SK-N-SH (cell line): Measurements from ENCODE around the gene ZNF816. TPM values are rescaled to one million over a fixed set of nuclear protein-coding genes. Genes with fewer than 3 reads are reported as not detected.

Experiments used
- CTCF ChIA-PET: fragments of 300-600, 350-600 bp; formaldehyde crosslinking; extraction: SDS; loops from one replicate; lab custom pipeline; 2021; lab: Yijun Ruan, JAX
- POLR2A ChIA-PET: fragments of 350-600 bp; sonication (Branson Sonifier 250); formaldehyde crosslinking; extraction: SDS; loops from one replicate; lab custom pipeline; 2020; ENCODE audit warnings: antibody characterized with exemption, inconsistent platforms; lab: Yijun Ruan, JAX
- DNase-seq: peaks from one replicate; pipeline ENCODE4 v3.0.0; 2012
- H2AFZ ChIP-seq: fragments of 200-600 bp; sonication (generic); 2 replicates; pipeline ENCODE4 v1.8.1; 2016; ENCODE audit warnings: antibody characterized with exemption, mild to moderate bottlenecking, low read depth
- H3F3A ChIP-seq: fragments of 200-600 bp; sonication (generic); replicated peaks from 2 replicates; pipeline ENCODE3; 2016; ENCODE audit warnings: antibody characterized with exemption, mild to moderate bottlenecking; ENCODE audit not compliant: insufficient read depth
- H3K27ac ChIP-seq, 2 experiments: fragments of 200-500 bp in 1 of 2; fragments of 200-600 bp in 1 of 2; sonication (Bioruptor generic) in 1 of 2; sonication (generic), shearing (Covaris generic) in 1 of 2; 2 replicates each; pipeline versions ENCODE4 v1.5.1 to v1.6.1; 2014 to 2016; ENCODE audit warnings: low read depth in 2 of 2, inconsistent platforms in 1 of 2, low read length in 1 of 2, mild to moderate bottlenecking in 1 of 2, mixed read lengths in 1 of 2
- H3K27me3 ChIP-seq: fragments of 200-600 bp; sonication (generic), shearing (Covaris generic); 2 replicates; pipeline ENCODE4 v1.6.1; 2016; ENCODE audit warnings: mixed run types; ENCODE audit not compliant: insufficient read depth
- H3K36me3 ChIP-seq, 2 experiments: fragments of 200-500 bp in 1 of 2; fragments of 200-600 bp in 1 of 2; sonication (Bioruptor generic) in 1 of 2; sonication (generic) in 1 of 2; replicated peaks in 1 of 2; 2 replicates each; pipeline versions ENCODE3 to v1.5.1; 2014 to 2016; ENCODE audit warnings: low read length in 1 of 2, mild to moderate bottlenecking in 1 of 2; ENCODE audit not compliant: insufficient read depth in 2 of 2, control insufficient read depth in 1 of 2
- H3K4me1 ChIP-seq, 2 experiments: fragments of 200-500 bp in 1 of 2; fragments of 200-600 bp in 1 of 2; sonication (Bioruptor generic) in 1 of 2; sonication (generic), shearing (Covaris generic) in 1 of 2; 2 replicates each; pipeline versions ENCODE4 v1.5.1 to v1.6.1; 2014 to 2016; ENCODE audit warnings: low read depth in 1 of 2, low read length in 1 of 2, mixed run types in 1 of 2; ENCODE audit not compliant: insufficient read depth in 2 of 2, control insufficient read depth in 1 of 2
- H3K4me2 ChIP-seq: fragments of 200-600 bp; sonication (generic), shearing (Covaris generic); 2 replicates; pipeline ENCODE4 v1.6.1; 2017; ENCODE audit warnings: mixed run types
- H3K4me3 ChIP-seq, 2 experiments: fragments of 200-500 bp in 1 of 2; fragments of 200-600 bp in 1 of 2; sonication (Bioruptor generic) in 1 of 2; sonication (generic), shearing (Covaris generic) in 1 of 2; 2 replicates each; pipeline versions ENCODE4 v1.5.1 to v1.8.1; 2014 to 2016; ENCODE audit warnings: low read depth in 2 of 2, inconsistent platforms in 1 of 2, low read length in 1 of 2, mild to moderate bottlenecking in 1 of 2, mixed read lengths in 1 of 2, moderate library complexity in 1 of 2
- H3K79me2 ChIP-seq: fragments of 200-600 bp; sonication (generic); 2 replicates; pipeline ENCODE4 v1.8.1; 2017; ENCODE audit warnings: mild to moderate bottlenecking; ENCODE audit not compliant: insufficient read depth
- H3K9ac ChIP-seq: fragments of 200-600 bp; sonication (generic); 2 replicates; pipeline ENCODE4 v1.6.1; 2017; ENCODE audit warnings: mixed run types
- H3K9me2 ChIP-seq: fragments of 200-600 bp; sonication (generic); 2 replicates; pipeline ENCODE4 v1.6.1; 2017; ENCODE audit warnings: mixed run types
- H3K9me3 ChIP-seq: fragments of 200-600 bp; sonication (generic); 2 replicates; pipeline ENCODE4 v1.6.1; 2017; ENCODE audit warnings: mixed run types, mild to moderate bottlenecking, moderate library complexity
- H4K20me1 ChIP-seq: fragments of 200-600 bp; sonication (generic); 2 replicates; pipeline ENCODE4 v1.6.1; 2017; ENCODE audit warnings: mild to moderate bottlenecking, mixed run types; ENCODE audit not compliant: insufficient read depth
- CTCF ChIP-seq: fragments of 200-600 bp; sonication (generic); IDR thresholded peaks from 2 replicates; pipeline ENCODE4 v1.6.1; 2017; ENCODE audit warnings: antibody characterized with exemption, mild to moderate bottlenecking, moderate library complexity
- FOXM1 ChIP-seq: IDR thresholded peaks from 2 replicates; pipeline ENCODE4 v1.4.0; 2012; ENCODE audit warnings: low read depth, mild to moderate bottlenecking
- GATA2 ChIP-seq: sonication (generic); formaldehyde crosslinking; IDR thresholded peaks from 2 replicates; pipeline ENCODE4 v1.5.0; 2020; ENCODE audit warnings: mild to moderate bottlenecking, missing genetic modification reagents
- MEF2A ChIP-seq: IDR thresholded peaks from 2 replicates; pipeline ENCODE4 v1.4.0; 2012; ENCODE audit warnings: low read depth, borderline replicate concordance
- MXI1 ChIP-seq: IDR thresholded peaks from 2 replicates; pipeline ENCODE4 v1.6.1; 2012; ENCODE audit warnings: mild to moderate bottlenecking, low read depth, low read length, improper control_type of control experiment
- REST ChIP-seq: IDR thresholded peaks from 2 replicates; pipeline ENCODE4 v1.6.1; 2012; ENCODE audit warnings: mild to moderate bottlenecking, low read depth, low read length, moderate library complexity
- TCF12 ChIP-seq: IDR thresholded peaks from 2 replicates; pipeline ENCODE4 v1.4.0; 2012
- TEAD4 ChIP-seq: IDR thresholded peaks from 2 replicates; pipeline ENCODE4 v1.4.0; 2012; ENCODE audit warnings: mild to moderate bottlenecking, borderline replicate concordance; ENCODE audit not compliant: insufficient read depth
- whole genome bisulfite sequencing: methylation state at CpG from one replicate; pipeline ENCODE4 v1.1.6; 2017; ENCODE audit warnings: low lambda C conversion rate; 5-methylcytosine and 5-hydroxymethylcytosine counted together
- polyA plus RNA-seq, 3 experiments: library from polyadenylated mRNA; depleted of rRNA; stranded (reverse); fragments of >200 nt; gene quantifications; 2 replicates each; pipeline ENCODE4 v1.2.3, GENCODE V29; 2012

Gene ZNF816
- polyA plus RNA-seq, 1 of the 3 experiments (the other 2 are of a cell fraction): 1.8 TPM

GRCh38 chr19:52962394-52963246 lies at the start of gene ZNF816 (continued):
- no peak for TF ChIP-seq REST
- TF ChIP-seq TCF12: no peak
- TF ChIP-seq CTCF: no peak
- TF ChIP-seq MXI1: peak; percentile 95
- TF ChIP-seq GATA2 (CRISPR knock-in tag): no peak
- TF ChIP-seq MEF2A: no peak
- no peak for TF ChIP-seq TEAD4

- H3K36me3 ChIP-seq: no peaks in the 10 kb centered on the region
- TF ChIP-seq FOXM1: no peak
- TF ChIP-seq, all 33 proteins: peak for 0
- Histone ChIP-seq H3F3A (no peaks in the 10 kb centered on the region), H3K4me1 (peaks cover 0 to 3% of the 10 kb centered on the region in 2 experiments; a peak in 1 of 4 replicates), H3K27me3 (no peaks in the 10 kb centered on the region), H3K4me2 (no peak overlapping the region), H3K9ac (no peak overlapping the region), H3K9me2 (no peaks in the 10 kb centered on the region), H2AFZ (no peak overlapping the region), H4K20me1 (no peaks in the 10 kb centered on the region), H3K9me3 (no peaks in the 10 kb centered on the region), H3K27ac (no peak overlapping the region), H3K4me3 (no peak overlapping the region), H3K79me2 (no peaks in the 10 kb centered on the region)
- POLR2A ChIA-PET: interaction anchor here (0.6 kb wide), 1 partner anchor 278 kb away, joined by 3 read pairs; no protein-coding TSS in a partner anchor
- WGBS: 32% methylated on average over 6 of the region's 6 CpGs
- DNase-seq: no peak
- CTCF ChIA-PET: interaction anchor here (1.3 kb wide), 1 partner anchor 18 kb away, joined by 4 read pairs; no protein-coding TSS in a partner anchor
These were observed 49.3 kb upstream of the ZNF816 start for GRCh38 chr19:53012006-53012405.
